HG03045 (cell line): ENCODE results near the gene MAST3.
"Not testable (repeated sequence)": the region's sequence is repeated elsewhere in the genome, so short reads cannot be mapped to it uniquely, and the experiment has no call there.

ENCODE experiments used
- ATAC-seq: cut with Tn5 transposase; IDR thresholded peaks from one replicate; pipeline ENCODE4 v1.9.1; 2021; ENCODE audit warnings: mild to moderate bottlenecking, moderate library complexity; ENCODE audit not compliant: unreplicated experiment

Gene MAST3

GRCh38 chr19:18085702-18086457 lies 11.7 kb upstream of the MAST3 start:
- ATAC-seq: no peak

- ATAC-seq: no peak
These were observed 10.9 kb upstream of the MAST3 start, which contains the start of gene IL12RB1 for GRCh38 chr19:18086590-18087138. Gene IL12RB1 (minus strand): TSS chr19:18086934. CDS start chr19:18086823, 111 bp downstream.

- not testable (repeated sequence) for ATAC-seq
These were observed 8.5 kb upstream of the MAST3 start for GRCh38 chr19:18089096-18089541.

GRCh38 chr19:18089726-18090125 lies 7.9 kb upstream of the MAST3 start:
- no peak for ATAC-seq

- ATAC-seq: no peak
These were observed 6.9 kb upstream of the MAST3 start for GRCh38 chr19:18090545-18091216.

GRCh38 chr19:18091217-18091608 lies 6.4 kb upstream of the MAST3 start:
- ATAC-seq: no peak

- ATAC-seq: no peak
These were observed 4.0 kb upstream of the MAST3 start for GRCh38 chr19:18093439-18094161.

- no peak for ATAC-seq
These were observed 1.3 kb upstream of the MAST3 start for GRCh38 chr19:18096258-18096657.

GRCh38 chr19:18097993-18098890 lies 664 bp downstream of the MAST3 start:
- peak; percentile 1 for ATAC-seq

GRCh38 chr19:18098891-18099622 lies 1.5 kb downstream of the MAST3 start:
- ATAC-seq: peak; percentile 51

GRCh38 chr19:18099623-18099995 lies 2.0 kb downstream of the MAST3 start:
- ATAC-seq: no peak

- ATAC-seq: no peak
These were observed 3.1 kb downstream of the MAST3 start for GRCh38 chr19:18100710-18101109.

- ATAC-seq: no peak
These were observed 3.7 kb downstream of the MAST3 start for GRCh38 chr19:18101268-18101667.

GRCh38 chr19:18102916-18103542 lies 5.5 kb downstream of the MAST3 start:
- ATAC-seq: no peak

- ATAC-seq: no peak
These were observed 7.2 kb downstream of the MAST3 start for GRCh38 chr19:18104793-18105131.

- ATAC-seq: not testable (repeated sequence)
These were observed 7.7 kb downstream of the MAST3 start for GRCh38 chr19:18105259-18105658.

- ATAC-seq: no peak
These were observed 9.7 kb downstream of the MAST3 start for GRCh38 chr19:18107235-18107634.

- no peak for ATAC-seq
These were observed 11.3 kb downstream of the MAST3 start for GRCh38 chr19:18108897-18109296.

- no peak for ATAC-seq
These were observed 11.8 kb downstream of the MAST3 start for GRCh38 chr19:18109341-18109732.
